Measurements from ENCODE around the gene TM7SF3. TPM values are rescaled to one million over a fixed set of nuclear protein-coding genes. Genes with fewer than 3 reads are reported as not detected.
A peak's percentile ranks its signal among the peaks of the same experiment; 100 is the strongest.

Gene TM7SF3
- total RNA-seq, 4 donors from 2014 or later: 33.8 to 58.9 (median 49.7) TPM

GRCh38 chr12:26954027-26954426, 60.2 kb downstream of the TM7SF3 start:
- peaks cover 0 to 4% (median 0%) of the 10 kb centered on the region in 4 donors for H3K4me1 ChIP-seq
- no peak overlapping the region for H3K4me3 ChIP-seq
- no peak overlapping the region for H3K27ac ChIP-seq
- H3K9me3 ChIP-seq: no peaks in the 10 kb centered on the region
- no peaks in the 10 kb centered on the region for H3K27me3 ChIP-seq
- no peak for DNase-seq
- H3K36me3 ChIP-seq: peaks cover 0 to 22% (median 0%) of the 10 kb centered on the region in 3 donors
- no peak for TF ChIP-seq CTCF (IDR thresholded peaks at IDR 0.05)
- no peak for TF ChIP-seq POLR2A (IDR thresholded peaks at IDR 0.05)

GRCh38 chr12:26953447-26953846, 60.7 kb downstream of the TM7SF3 start:
- Histone ChIP-seq H3K36me3 (peaks cover 0 to 19% (median 0%) of the 10 kb centered on the region in 3 donors), H3K4me3 (no peak overlapping the region), H3K9me3 (no peaks in the 10 kb centered on the region), H3K4me1 (peaks cover 0 to 4% (median 0%) of the 10 kb centered on the region in 4 donors), H3K27me3 (no peaks in the 10 kb centered on the region), H3K27ac (no peak overlapping the region)
- no peak for DNase-seq
- no peak for TF ChIP-seq POLR2A (IDR thresholded peaks at IDR 0.05)
- TF ChIP-seq CTCF (IDR thresholded peaks at IDR 0.05): no peak

- H3K4me1 ChIP-seq: peaks cover 0 to 7% (median 0%) of the 10 kb centered on the region in 4 donors
- no peaks in the 10 kb centered on the region for H3K9me3 ChIP-seq
- no peak overlapping the region for H3K27ac ChIP-seq
- H3K4me3 ChIP-seq: no peak overlapping the region
- TF ChIP-seq POLR2A (IDR thresholded peaks at IDR 0.05): no peak
- H3K27me3 ChIP-seq: no peaks in the 10 kb centered on the region
- no peaks in the 10 kb centered on the region for H3K36me3 ChIP-seq
- no peak for DNase-seq
These were observed 65.9 kb downstream of the TM7SF3 start for GRCh38 chr12:26948309-26948708.

GRCh38 chr12:26941215-26941594, 73.0 kb downstream of the TM7SF3 start:
- Histone ChIP-seq H3K27ac (peak overlapping the region in 2 of 4 donors; percentile 3 to 53), H3K4me3 (no peak overlapping the region), H3K36me3 (no peaks in the 10 kb centered on the region), H3K9me3 (no peaks in the 10 kb centered on the region), H3K27me3 (no peaks in the 10 kb centered on the region), H3K4me1 (peaks cover 0 to 36% (median 5%) of the 10 kb centered on the region in 4 donors)
- DNase-seq: no peak
- TF ChIP-seq POLR2A (IDR thresholded peaks at IDR 0.05): no peak
- no peak for TF ChIP-seq CTCF (IDR thresholded peaks at IDR 0.05)

GRCh38 chr12:26940516-26941214, 73.5 kb downstream of the TM7SF3 start:
- Histone ChIP-seq H3K27ac (peak overlapping the region in 2 of 4 donors; percentile 3 to 53), H3K4me1 (peaks cover 0 to 42% (median 5%) of the 10 kb centered on the region in 4 donors), H3K9me3 (no peaks in the 10 kb centered on the region), H3K36me3 (no peaks in the 10 kb centered on the region), H3K27me3 (no peaks in the 10 kb centered on the region), H3K4me3 (no peak overlapping the region)
- DNase-seq: no peak
- TF ChIP-seq POLR2A (IDR thresholded peaks at IDR 0.05) (no peak), CTCF (IDR thresholded peaks at IDR 0.05) (no peak)

GRCh38 chr12:26939953-26940352, 74.2 kb downstream of the TM7SF3 start:
- H3K4me1 ChIP-seq: peaks cover 0 to 42% (median 5%) of the 10 kb centered on the region in 4 donors
- peak overlapping the region in 1 of 4 donors; percentile 94 for H3K27ac ChIP-seq

More at GRCh38 chr12:26939953-26940352, 74.2 kb downstream of the TM7SF3 start:
- Histone ChIP-seq H3K36me3 (no peaks in the 10 kb centered on the region), H3K9me3 (no peaks in the 10 kb centered on the region), H3K27me3 (no peaks in the 10 kb centered on the region), H3K4me3 (peak overlapping the region; percentile 68 to 90 (median 88))
- TF ChIP-seq CTCF (IDR thresholded peaks at IDR 0.05) (no peak), POLR2A (IDR thresholded peaks at IDR 0.05) (no peak)
- DNase-seq: no peak

Data from Peyer's patch (tissue), 4 donors.